Dendritic cell treated with granulocyte-macrophage colony-stimulating factor and Interleukin-4, amounts not matched to agents 40 ng/mL and 50 ng/mL, for 4 days (primary cell): ENCODE results near the gene PAPSS2.

ENCODE experiments used
- H3K27ac Mint-ChIP-seq: one replicate; pipeline ENCODE4 v1.8.0; 2022; ENCODE audit warnings: mild to moderate bottlenecking, mixed read lengths
- H3K27me3 Mint-ChIP-seq: one replicate; pipeline ENCODE4 v1.8.0; 2022; ENCODE audit warnings: mild to moderate bottlenecking, mixed read lengths
- H3K36me3 Mint-ChIP-seq: one replicate; pipeline ENCODE4 v1.8.0; 2022; ENCODE audit warnings: low read depth, mixed read lengths
- H3K4me1 Mint-ChIP-seq: one replicate; pipeline ENCODE4 v1.8.0; 2022; ENCODE audit warnings: low read depth, mixed read lengths
- H3K4me3 Mint-ChIP-seq: one replicate; pipeline ENCODE4 v1.8.0; 2022; ENCODE audit warnings: mild to moderate bottlenecking, moderate library complexity, mixed read lengths
- H3K9me3 Mint-ChIP-seq: one replicate; pipeline ENCODE4 v1.8.0; 2022; ENCODE audit warnings: mixed read lengths
- intact Hi-C: fragments of 100-400 bp; cut with micrococcal nuclease; formaldehyde crosslinking; loops from one replicate; pipeline ENCODE4 v1.15.0; 2022

Gene PAPSS2

GRCh38 chr10:87671139-87671815 lies 11.6 kb downstream of the PAPSS2 start:
- Mint-ChIP-seq H3K27me3 (no peaks in the 10 kb centered on the region), H3K4me3 (no peak overlapping the region), H3K4me1 (peaks cover 27% of the 10 kb centered on the region), H3K9me3 (peaks cover 6% of the 10 kb centered on the region), H3K36me3 (peaks cover 9% of the 10 kb centered on the region), H3K27ac (no peak overlapping the region)
- intact Hi-C loops: no loop called here

- no peaks in the 10 kb centered on the region for H3K27me3 Mint-ChIP-seq
- H3K36me3 Mint-ChIP-seq: no peaks in the 10 kb centered on the region
- intact Hi-C loops: no loop called here
- peaks cover 6% of the 10 kb centered on the region for H3K9me3 Mint-ChIP-seq
- peak overlapping the region; percentile 17 for H3K27ac Mint-ChIP-seq
- H3K4me1 Mint-ChIP-seq: peaks cover 27% of the 10 kb centered on the region
- H3K4me3 Mint-ChIP-seq: no peak overlapping the region
These were observed 12.9 kb downstream of the PAPSS2 start for GRCh38 chr10:87672551-87672950.

GRCh38 chr10:87674943-87675342 lies 15.3 kb downstream of the PAPSS2 start:
- H3K9me3 Mint-ChIP-seq: no peaks in the 10 kb centered on the region

GRCh38 chr10:87675396-87676376 lies 16.0 kb downstream of the PAPSS2 start:
- Mint-ChIP-seq H3K9me3 (no peaks in the 10 kb centered on the region), H3K27me3 (no peaks in the 10 kb centered on the region), H3K4me3 (no peak overlapping the region), H3K4me1 (peaks cover 5% of the 10 kb centered on the region), H3K36me3 (no peaks in the 10 kb centered on the region), H3K27ac (no peak overlapping the region)
- intact Hi-C loops: no loop called here

More at GRCh38 chr10:87674943-87675342, 15.3 kb downstream of the PAPSS2 start:
- H3K27me3 Mint-ChIP-seq: no peaks in the 10 kb centered on the region
- H3K27ac Mint-ChIP-seq: no peak overlapping the region
- intact Hi-C loops: no loop called here
- peaks cover 10% of the 10 kb centered on the region for H3K4me1 Mint-ChIP-seq
- no peaks in the 10 kb centered on the region for H3K36me3 Mint-ChIP-seq
- no peak overlapping the region for H3K4me3 Mint-ChIP-seq

DNA sequence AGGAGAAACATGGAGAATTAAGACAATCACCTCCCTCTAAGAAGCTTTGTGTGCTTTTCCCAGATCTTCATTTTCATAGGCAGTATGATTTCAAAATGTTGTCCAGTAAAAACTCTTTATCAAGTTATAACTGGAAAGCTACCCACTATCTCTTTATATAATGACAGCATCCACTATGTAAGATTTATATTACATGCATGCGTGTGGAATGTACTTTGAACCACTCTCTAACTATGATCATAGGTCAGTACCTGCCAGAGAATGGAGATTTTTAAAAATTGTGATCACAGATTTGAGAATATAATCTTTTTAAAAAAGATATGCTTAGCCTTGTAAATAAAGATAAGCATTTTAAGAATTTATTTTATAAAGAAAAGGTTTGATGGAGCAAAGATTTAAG lies 17.9 kb downstream of the PAPSS2 start:
- intact Hi-C loops: no loop called here
- Mint-ChIP-seq H3K27me3 (no peaks in the 10 kb centered on the region), H3K27ac (no peak overlapping the region), H3K36me3 (no peaks in the 10 kb centered on the region), H3K4me3 (no peak overlapping the region), H3K9me3 (no peaks in the 10 kb centered on the region), H3K4me1 (peaks cover 2% of the 10 kb centered on the region)

GRCh38 chr10:87678302-87678701 lies 18.6 kb downstream of the PAPSS2 start:
- Mint-ChIP-seq H3K27ac (no peak overlapping the region), H3K27me3 (no peaks in the 10 kb centered on the region), H3K4me1 (no peaks in the 10 kb centered on the region), H3K4me3 (no peak overlapping the region), H3K9me3 (no peaks in the 10 kb centered on the region), H3K36me3 (no peaks in the 10 kb centered on the region)
- intact Hi-C loops: no loop called here

GRCh38 chr10:87683356-87683755 lies 23.7 kb downstream of the PAPSS2 start:
- H3K27me3 Mint-ChIP-seq: no peaks in the 10 kb centered on the region
- no peaks in the 10 kb centered on the region for H3K4me1 Mint-ChIP-seq
- intact Hi-C loops: no loop called here

DNA sequence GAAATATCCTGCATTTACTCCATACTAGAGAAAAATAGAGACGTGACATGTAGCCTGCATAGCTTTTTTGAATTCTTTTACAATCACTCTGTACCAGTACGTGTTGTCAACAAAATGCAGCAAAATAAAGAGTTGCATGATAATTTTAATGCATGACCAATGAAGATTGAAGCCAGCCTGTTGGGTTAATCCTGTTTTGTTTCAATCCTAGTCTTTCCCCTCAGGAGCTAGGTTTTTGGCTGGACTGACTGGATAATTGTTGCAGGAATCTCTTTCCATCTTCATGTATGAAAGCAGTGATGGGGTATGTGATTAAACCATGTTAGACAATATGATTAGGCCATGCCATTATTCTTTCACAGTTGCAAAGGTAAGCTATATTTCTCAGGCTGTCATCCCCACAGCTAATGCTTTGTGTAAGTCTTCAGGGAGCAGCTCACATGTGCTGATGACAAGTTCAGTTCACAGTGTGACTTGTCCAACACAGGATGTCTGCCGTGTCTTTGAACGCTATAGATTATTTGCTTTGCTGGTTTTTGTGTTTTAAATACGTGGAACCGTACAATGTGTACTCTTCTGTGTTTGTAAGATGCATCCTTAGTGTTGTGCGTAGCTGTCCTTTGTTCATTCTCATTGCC lies 24.4 kb downstream of the PAPSS2 start:
- Mint-ChIP-seq H3K36me3 (no peaks in the 10 kb centered on the region), H3K4me3 (no peak overlapping the region), H3K9me3 (no peaks in the 10 kb centered on the region), H3K27me3 (no peaks in the 10 kb centered on the region), H3K27ac (no peak overlapping the region), H3K4me1 (no peaks in the 10 kb centered on the region)
- intact Hi-C loops: no loop called here

More at GRCh38 chr10:87683356-87683755, 23.7 kb downstream of the PAPSS2 start:
- no peak overlapping the region for H3K27ac Mint-ChIP-seq
- no peaks in the 10 kb centered on the region for H3K36me3 Mint-ChIP-seq
- no peak overlapping the region for H3K4me3 Mint-ChIP-seq
- H3K9me3 Mint-ChIP-seq: no peaks in the 10 kb centered on the region

DNA sequence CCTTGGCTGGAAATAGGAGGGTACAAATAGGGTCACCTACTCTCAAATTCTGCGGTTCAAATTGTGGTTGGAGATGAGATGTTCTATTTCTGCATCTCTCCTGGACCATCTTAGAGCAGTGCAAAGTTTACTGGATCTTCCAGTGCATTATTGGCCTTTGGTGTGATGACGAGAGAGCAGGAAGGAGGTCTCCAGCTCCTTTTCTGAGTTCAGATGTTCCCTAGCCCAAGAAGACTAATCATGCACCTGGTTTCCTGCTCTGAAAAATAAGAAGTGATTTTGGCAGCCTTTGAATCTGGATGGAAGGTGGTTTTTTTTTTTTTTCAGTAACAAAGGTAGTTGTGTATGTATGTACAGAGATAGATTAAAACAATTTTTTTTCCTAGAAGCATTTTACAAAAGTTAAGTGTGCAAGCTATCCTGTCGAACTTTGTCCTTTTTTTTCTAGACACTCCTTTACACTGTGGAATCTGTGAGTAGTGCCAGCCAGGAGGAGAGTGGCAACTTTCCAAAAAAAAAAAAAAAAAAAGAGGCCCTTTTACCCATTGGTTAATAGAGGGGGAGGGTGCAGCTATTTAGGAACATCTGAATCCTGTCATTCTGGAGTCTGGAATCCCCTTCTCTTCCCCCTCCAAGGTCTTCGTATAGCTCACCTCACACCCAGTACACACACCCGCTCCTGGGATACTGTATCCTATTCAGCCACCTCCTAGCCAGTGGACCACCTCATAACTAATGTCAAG lies 26.3 kb downstream of the PAPSS2 start:
- no peaks in the 10 kb centered on the region for H3K27me3 Mint-ChIP-seq
- no peak overlapping the region for H3K27ac Mint-ChIP-seq
- intact Hi-C loops: no loop called here
- H3K4me3 Mint-ChIP-seq: no peak overlapping the region
- no peaks in the 10 kb centered on the region for H3K9me3 Mint-ChIP-seq
- no peaks in the 10 kb centered on the region for H3K36me3 Mint-ChIP-seq
- H3K4me1 Mint-ChIP-seq: no peaks in the 10 kb centered on the region

GRCh38 chr10:87691506-87692070 lies 31.9 kb downstream of the PAPSS2 start:
- intact Hi-C loops: no loop called here
- H3K9me3 Mint-ChIP-seq: no peaks in the 10 kb centered on the region
- H3K4me3 Mint-ChIP-seq: no peak overlapping the region
- no peaks in the 10 kb centered on the region for H3K36me3 Mint-ChIP-seq
- no peaks in the 10 kb centered on the region for H3K27me3 Mint-ChIP-seq
- H3K4me1 Mint-ChIP-seq: no peaks in the 10 kb centered on the region
- no peak overlapping the region for H3K27ac Mint-ChIP-seq

GRCh38 chr10:87692956-87693484 lies 33.3 kb downstream of the PAPSS2 start:
- H3K4me3 Mint-ChIP-seq: no peak overlapping the region
- intact Hi-C loops: no loop called here
- no peaks in the 10 kb centered on the region for H3K4me1 Mint-ChIP-seq
- no peak overlapping the region for H3K27ac Mint-ChIP-seq
- no peaks in the 10 kb centered on the region for H3K27me3 Mint-ChIP-seq
- H3K9me3 Mint-ChIP-seq: no peaks in the 10 kb centered on the region
- H3K36me3 Mint-ChIP-seq: no peaks in the 10 kb centered on the region

DNA sequence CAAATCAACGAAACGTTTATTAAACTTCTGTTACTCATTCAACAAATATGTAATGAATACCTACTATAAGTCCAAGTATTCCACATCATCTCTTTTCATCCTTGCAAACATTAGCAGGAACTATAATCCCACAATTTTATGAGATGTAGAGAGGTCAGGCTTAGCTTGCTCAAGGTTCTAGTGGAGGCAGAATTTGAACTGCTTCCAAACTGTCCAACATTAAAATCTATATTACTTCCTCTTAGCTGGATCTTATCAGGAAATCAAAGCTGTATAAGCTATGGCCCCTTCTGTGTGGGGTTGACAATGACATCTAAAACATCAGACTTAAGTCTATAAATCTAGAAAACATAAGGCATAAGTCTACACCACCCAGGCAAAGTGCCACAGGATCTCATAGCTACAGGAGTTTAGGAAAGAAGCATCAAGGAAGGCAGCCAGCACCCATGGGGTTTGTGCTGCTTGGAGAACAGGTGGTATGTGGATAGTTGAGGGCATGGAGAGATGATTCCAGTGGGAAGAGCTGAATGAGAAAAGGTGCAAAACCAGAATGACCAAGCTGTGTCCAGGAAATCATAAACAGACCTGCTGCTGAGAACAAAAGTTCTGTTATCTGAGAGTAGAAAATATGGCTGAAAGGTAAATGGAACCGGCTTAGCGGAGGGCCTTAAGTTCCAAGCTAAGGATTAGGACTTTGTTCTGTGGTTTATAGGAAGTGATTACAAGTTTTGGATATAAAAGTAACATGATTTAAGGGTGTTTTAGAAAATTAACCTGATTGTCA lies 34.5 kb downstream of the PAPSS2 start:
- Mint-ChIP-seq H3K27me3 (no peaks in the 10 kb centered on the region), H3K36me3 (no peaks in the 10 kb centered on the region)
- intact Hi-C loops: no loop called here

More for the DNA sequence above, 34.5 kb downstream of the PAPSS2 start:
- H3K27ac Mint-ChIP-seq: no peak overlapping the region
- H3K4me3 Mint-ChIP-seq: no peak overlapping the region
- H3K4me1 Mint-ChIP-seq: no peaks in the 10 kb centered on the region
- no peaks in the 10 kb centered on the region for H3K9me3 Mint-ChIP-seq
